Stimulated activated CD4-positive, alpha-beta T cell treated with anti-CD3 and anti-CD28 coated beads, Interleukin-1b, Interleukin-23, amount 100 ng/mL, for 1 hour (primary cell): ENCODE measurements around the gene ZCCHC14.
"Not testable (repeated sequence)": the region's sequence is repeated elsewhere in the genome, so short reads cannot be mapped to it uniquely, and the experiment has no call there.

Experiments used
- DNase-seq, 2 donors: peaks; one replicate each; pipeline ENCODE4 v3.0.0-alpha.2; 2020; ENCODE audit warnings: low read depth in 2 of 2

Gene ZCCHC14

GRCh38 chr16:87410530-87410929 is 82.3 kb downstream of the ZCCHC14 start:
- no peak for DNase-seq

- no peak for DNase-seq
These were observed 83.0 kb downstream of the ZCCHC14 start for GRCh38 chr16:87409781-87410180.

GRCh38 chr16:87409153-87409552 is 83.7 kb downstream of the ZCCHC14 start:
- no peak for DNase-seq

- no peak for DNase-seq
These were observed 85.2 kb downstream of the ZCCHC14 start for GRCh38 chr16:87407511-87408112.

GRCh38 chr16:87406495-87407088 is 86.2 kb downstream of the ZCCHC14 start:
- no peak for DNase-seq

- DNase-seq: no peak
These were observed 87.8 kb downstream of the ZCCHC14 start for GRCh38 chr16:87404764-87405625.

GRCh38 chr16:87395181-87395842 is 97.5 kb downstream of the ZCCHC14 start:
- DNase-seq: no peak

- no peak for DNase-seq
These were observed 99.2 kb downstream of the ZCCHC14 start for GRCh38 chr16:87393680-87394055.

- no peak for DNase-seq
These were observed 99.8 kb downstream of the ZCCHC14 start for GRCh38 chr16:87392821-87393679.

- DNase-seq: peak; percentile 96 to 97
These were observed 100.6 kb downstream of the ZCCHC14 start, which contains the start of gene MAP1LC3B for GRCh38 chr16:87391950-87392820. MAP1LC3B (plus strand) TSS chr16:87392336; CDS start chr16:87392428, 92 bp downstream.

- no peak for DNase-seq
These were observed 101.4 kb downstream of the ZCCHC14 start for GRCh38 chr16:87391324-87391949.

- DNase-seq: no peak
These were observed 102.0 kb downstream of the ZCCHC14 start for GRCh38 chr16:87390641-87391323.

GRCh38 chr16:87389914-87390313 is 102.9 kb downstream of the ZCCHC14 start:
- not testable (repeated sequence) for DNase-seq

- DNase-seq: no peak
These were observed 103.6 kb downstream of the ZCCHC14 start for GRCh38 chr16:87389245-87389644.

- DNase-seq: no peak
These were observed 104.0 kb downstream of the ZCCHC14 start for GRCh38 chr16:87388818-87389134.

GRCh38 chr16:87387942-87388817 is 104.6 kb downstream of the ZCCHC14 start:
- DNase-seq: peak in 1 of 2 donors; percentile 74

- DNase-seq: not testable (repeated sequence)
These were observed 108.0 kb downstream of the ZCCHC14 start for GRCh38 chr16:87384875-87385167.

GRCh38 chr16:87384162-87384874 is 108.5 kb downstream of the ZCCHC14 start:
- DNase-seq: no peak
